Fibroblast of skin of scalp (primary cell): ENCODE results near the gene SCCPDH.
A peak's percentile ranks its signal among the peaks of the same experiment; 100 is the strongest.

Experiments
- DNase-seq: peaks from one replicate; pipeline ENCODE4 v3.0.0-alpha.2; 2013

SCCPDH gene

GRCh38 chr1:246753670-246754535 lies 29.7 kb downstream of the SCCPDH start:
- DNase-seq = peak; percentile 76

GRCh38 chr1:246755419-246755818 lies 31.2 kb downstream of the SCCPDH start:
- no peak for DNase-seq

GRCh38 chr1:246760422-246761347 lies 36.5 kb downstream of the SCCPDH start:
- no peak for DNase-seq

GRCh38 chr1:246761396-246761795 lies 37.2 kb downstream of the SCCPDH start:
- DNase-seq = peak; percentile 64

- no peak for DNase-seq
Observed at GRCh38 chr1:246765521-246765920, 41.3 kb downstream of the SCCPDH start.

GRCh38 chr1:246768403-246769020 lies 44.3 kb downstream of the SCCPDH start:
- no peak for DNase-seq

GRCh38 chr1:246769306-246769705 lies 45.1 kb downstream of the SCCPDH start:
- peak; percentile 77 for DNase-seq

- no peak for DNase-seq
Observed at GRCh38 chr1:246771366-246771765, 47.2 kb downstream of the SCCPDH start.

GRCh38 chr1:246772686-246773085 lies 48.5 kb downstream of the SCCPDH start:
- no peak for DNase-seq

- no peak for DNase-seq
Observed at GRCh38 chr1:246773213-246773641, 49.0 kb downstream of the SCCPDH start.

GRCh38 chr1:246775531-246776385 lies 51.5 kb downstream of the SCCPDH start:
- no peak for DNase-seq

GRCh38 chr1:246776923-246777322 lies 52.7 kb downstream of the SCCPDH start:
- DNase-seq = no peak

- DNase-seq = no peak
Observed at GRCh38 chr1:246778663-246779062, 54.5 kb downstream of the SCCPDH start.

- no peak for DNase-seq
Observed at GRCh38 chr1:246779561-246780175, 55.5 kb downstream of the SCCPDH start.

- DNase-seq = no peak
Observed at GRCh38 chr1:246780264-246780663, 56.1 kb downstream of the SCCPDH start.

GRCh38 chr1:246781212-246781611 lies 57.0 kb downstream of the SCCPDH start:
- DNase-seq = no peak

- DNase-seq = peak; percentile 80
Observed at GRCh38 chr1:246782120-246782900, 58.1 kb downstream of the SCCPDH start.

GRCh38 chr1:246784621-246785493 lies 60.6 kb downstream of the SCCPDH start:
- peak; percentile 62 for DNase-seq

- DNase-seq = no peak
Observed at GRCh38 chr1:246785494-246786111, 61.4 kb downstream of the SCCPDH start.
